ENCODE measurements around the gene CIDEC. TPM values are rescaled to one million over a fixed set of nuclear protein-coding genes. Genes with fewer than 3 reads are reported as not detected.
A peak's percentile ranks its signal among the peaks of the same experiment; 100 is the strongest.

Gene CIDEC
- total and polyA plus RNA-seq, 2 of the 8 experiments (the other 6 are each of a cell fraction or from before 2014, with no cell fraction given): not detected

DNA sequence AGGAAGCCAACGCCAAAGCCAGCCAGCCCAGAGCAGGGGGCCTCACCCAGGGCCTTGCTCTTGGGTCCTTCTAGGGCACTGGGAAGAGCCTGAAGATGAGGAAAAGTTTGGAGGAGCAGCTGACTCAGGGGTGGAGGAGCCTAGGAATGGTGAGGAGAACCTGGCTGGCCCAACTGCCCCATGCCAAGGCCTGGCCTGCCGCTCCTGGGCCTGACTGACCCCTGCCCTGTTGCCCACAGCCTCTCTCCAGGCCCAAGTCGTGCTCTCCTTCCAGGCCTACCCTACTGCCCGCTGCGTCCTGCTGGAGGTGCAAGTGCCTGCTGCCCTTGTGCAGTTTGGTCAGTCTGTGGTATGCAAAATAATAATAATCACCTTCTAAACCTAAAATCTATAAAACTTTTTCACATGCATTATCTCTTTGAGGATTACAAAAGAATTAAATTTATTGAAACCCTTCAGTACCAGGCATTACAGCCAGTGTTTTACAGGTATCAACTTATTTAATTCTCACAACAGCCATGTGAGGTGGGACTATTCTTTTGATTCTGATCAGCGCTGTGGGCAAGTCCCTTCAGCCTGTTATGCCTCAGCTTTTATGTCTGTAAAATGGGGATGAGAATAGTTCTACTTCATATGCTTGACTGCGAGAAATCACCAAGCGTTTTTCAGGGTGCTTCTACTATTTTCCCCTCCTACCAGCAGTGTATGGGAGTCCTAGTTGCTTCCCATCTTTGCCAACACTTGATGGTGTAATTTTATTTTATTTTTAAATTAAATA lies 38.4 kb upstream of the CIDEC start:
- no peak overlapping the region for H3K18ac ChIP-seq (ENCODE audit: extremely low read depth, low read length)
- no peak overlapping the region for H3K4ac ChIP-seq (replicated peaks; ENCODE audit: insufficient read length, low read depth, low read length)
- H3K9ac ChIP-seq (replicated peaks in 1 of 4; ENCODE audit: extremely low read depth in 1 of 4, low read depth in 3 of 4, low read length in 3 of 4): no peak overlapping the region
- FAIRE-seq (no peak), DNase-seq (ENCODE audit: low read depth in 1 of 2, low spot score in 2 of 2) (no peak)
- no peak overlapping the region for H4K5ac ChIP-seq (ENCODE audit: insufficient read length, low read depth, low read length)
- no peak overlapping the region; the same call in 1 of the 2 replicates for H2BK12ac ChIP-seq (ENCODE audit: low read depth, low read length)
- H3K27me3 ChIP-seq (replicated peaks in 1 of 4; ENCODE audit: control insufficient read depth in 3 of 4, extremely low read depth in 1 of 4, insufficient read depth in 3 of 4, low read length in 3 of 4): peaks cover 0 to 18% (median 10%) of the 10 kb centered on the region in 4 experiments; a peak in 5 of 7 replicates
- H4K91ac ChIP-seq (replicated peaks; ENCODE audit: insufficient read length, low read length): no peak overlapping the region
- H4K8ac ChIP-seq (ENCODE audit: extremely low read depth, insufficient read depth, low read length): no peak overlapping the region
- H3K23me2 ChIP-seq (ENCODE audit: low read depth, low read length): peaks cover 10% of the 10 kb centered on the region; the same call in 1 of the 2 replicates
- WGBS, 2 experiments (ENCODE audit: extremely low coverage in 1 of 2, insufficient coverage in 1 of 2, insufficient read length in 1 of 2, insufficient replicate concordance in 2 of 2, low coverage in 1 of 2, low lambda C conversion rate in 2 of 2, missing lambda C conversion rate in 1 of 2): 91% methylated on average over 8 of the region's 8 CpGs; no CpG with 5 or more reads in 1 of the 2 experiments
- H3K4me3 ChIP-seq (ENCODE audit: extremely low read depth in 1 of 4, insufficient read depth in 2 of 4, low read depth in 3 of 4, low read length in 4 of 4): no peak overlapping the region
- ChIA-PET POLR2A (ENCODE audit: partially characterized antibody) (interaction anchor here (0.8 to 1.3 kb wide), 4 partner anchors 10 to 27 kb away, joined by 3 to 4 read pairs (median 4); no protein-coding TSS in a partner anchor), CTCF (ENCODE audit: partially characterized antibody) (interaction anchor here (0.6 to 9.1 kb wide), 5 partner anchors 12 to 91 kb away, joined by 3 to 76 read pairs (median 3); partner anchors contain the start of genes CRELD1 and IL17RE)
- H4K20me1 ChIP-seq (replicated peaks in 1 of 2; ENCODE audit: control insufficient read depth in 1 of 2, insufficient read depth in 2 of 2, low read length in 2 of 2): no peaks in the 10 kb centered on the region
- no peak overlapping the region for H2BK5ac ChIP-seq (ENCODE audit: low read depth, low read length)
- H3K56ac ChIP-seq (replicated peaks; ENCODE audit: insufficient read length, low read depth, low read length): no peak overlapping the region
- no peaks in the 10 kb centered on the region for H3K36me3 ChIP-seq (ENCODE audit: control insufficient read depth in 2 of 4, insufficient read depth in 4 of 4, low read length in 3 of 4)
- no peak overlapping the region for H2BK15ac ChIP-seq (ENCODE audit: low read length)
- no peak overlapping the region for H2BK120ac ChIP-seq (replicated peaks; ENCODE audit: low read depth, low read length)
- H2AK5ac ChIP-seq (ENCODE audit: low read depth, low read length): peak overlapping the region; percentile 77; the same call in 1 of the 2 replicates
- H3K27ac ChIP-seq (ENCODE audit: low read depth, low read length): no peak overlapping the region
- H3K79me1 ChIP-seq (ENCODE audit: low read depth, low read length): no peaks in the 10 kb centered on the region
- no peak overlapping the region for H3K23ac ChIP-seq (ENCODE audit: insufficient read length)
- TF ChIP-seq BCL11A (IDR thresholded peaks at IDR 0.05; ENCODE audit: low read depth in 2 of 2, low read length in 2 of 2) (no peak), CHD2 (IDR thresholded peaks at IDR 0.05; ENCODE audit: low read length) (no peak), POLR2AphosphoS5 (IDR thresholded peaks at IDR 0.05; ENCODE audit: low read depth, low read length) (no peak), SIX5 (IDR thresholded peaks at IDR 0.05; ENCODE audit: low read depth, low read length) (no peak), TAF7 (optimal IDR thresholded peaks at IDR 0.05; ENCODE audit: borderline replicate concordance, low read depth, low read length) (no peak), NANOG (IDR thresholded peaks at IDR 0.05; ENCODE audit: insufficient read depth, low read depth, low read length, poor library complexity, severe bottlenecking) (no peak), KDM4A (IDR thresholded peaks at IDR 0.05; ENCODE audit: low read depth, low read length, severe bottlenecking) (no peak), HDAC2 (IDR thresholded peaks at IDR 0.05; ENCODE audit: borderline replicate concordance in 1 of 2, low read depth in 2 of 2, low read length in 2 of 2) (no peak)
- TF ChIP-seq, protein P1, sequence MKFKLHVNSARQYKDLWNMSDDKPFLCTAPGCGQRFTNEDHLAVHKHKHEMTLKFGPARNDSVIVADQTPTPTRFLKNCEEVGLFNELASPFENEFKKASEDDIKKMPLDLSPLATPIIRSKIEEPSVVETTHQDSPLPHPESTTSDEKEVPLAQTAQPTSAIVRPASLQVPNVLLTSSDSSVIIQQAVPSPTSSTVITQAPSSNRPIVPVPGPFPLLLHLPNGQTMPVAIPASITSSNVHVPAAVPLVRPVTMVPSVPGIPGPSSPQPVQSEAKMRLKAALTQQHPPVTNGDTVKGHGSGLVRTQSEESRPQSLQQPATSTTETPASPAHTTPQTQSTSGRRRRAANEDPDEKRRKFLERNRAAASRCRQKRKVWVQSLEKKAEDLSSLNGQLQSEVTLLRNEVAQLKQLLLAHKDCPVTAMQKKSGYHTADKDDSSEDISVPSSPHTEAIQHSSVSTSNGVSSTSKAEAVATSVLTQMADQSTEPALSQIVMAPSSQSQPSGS (IDR thresholded peaks at IDR 0.05; ENCODE audit: low read length): no peak
- no peak overlapping the region for H2AFZ ChIP-seq (ENCODE audit: low read length)
- peaks cover 0 to 20% (median 17%) of the 10 kb centered on the region in 4 experiments; a peak in 6 of 7 replicates for H3K4me1 ChIP-seq (replicated peaks in 1 of 4; ENCODE audit: control insufficient read depth in 3 of 4, insufficient read depth in 4 of 4, low read length in 3 of 4)
- H3K79me2 ChIP-seq (ENCODE audit: control insufficient read depth in 1 of 2, insufficient read depth in 2 of 2, low read length in 2 of 2): no peaks in the 10 kb centered on the region
- no peak overlapping the region; a peak in 1 of 4 replicates for H3K4me2 ChIP-seq (ENCODE audit: insufficient read depth in 1 of 2, low read depth in 2 of 2, low read length in 2 of 2)
- H3K9me3 ChIP-seq (ENCODE audit: insufficient read depth in 2 of 2, low read depth in 1 of 2, low read length in 1 of 2): no peaks in the 10 kb centered on the region
- H2BK20ac ChIP-seq (ENCODE audit: low read length): no peak overlapping the region
- no peak overlapping the region for H3K14ac ChIP-seq (ENCODE audit: insufficient read length)

Data from H1 (cell line).